Right lobe of liver (tissue), 6 donors: ENCODE measurements around the gene FAM83D. TPM values are rescaled to one million over a fixed set of nuclear protein-coding genes. Genes with fewer than 3 reads are reported as not detected.

Experiments
- ATAC-seq, 4 donors: fragments of 200-7000 bp; cut with Tn5 transposase; one replicate each; pipeline ENCODE4 v1.9.1; 2020; ENCODE audit warnings: mild to moderate bottlenecking in 4 of 4, moderate library complexity in 4 of 4
- DNase-seq, 3 donors: peaks; one replicate each; pipeline ENCODE4 v3.0.0-alpha.2; 2020
- H3K27ac ChIP-seq, 3 donors: fragments of 200-600 bp; one replicate each; pipeline ENCODE4 v1.8.0; 2022
- H3K27me3 ChIP-seq, 2 donors: fragments of 200-600 bp; one replicate each; pipeline ENCODE4 v1.8.0; 2022
- H3K36me3 ChIP-seq, 4 donors: fragments of 200-600 bp; sonication (generic) in 1 of 4; one replicate each; pipeline versions ENCODE4 v1.5.1 to v1.8.0; 2017 to 2022; ENCODE audit warnings: control low read depth in 1 of 4
- H3K4me1 ChIP-seq, 4 donors: fragments of 200-600 bp; sonication (generic) in 1 of 4; one replicate each; pipeline versions ENCODE4 v1.5.1 to v1.8.0; 2017 to 2022; ENCODE audit warnings: control low read depth in 1 of 4
- H3K4me3 ChIP-seq, 3 donors: fragments of 200-600 bp; one replicate each; pipeline ENCODE4 v1.8.0; 2022
- H3K9me3 ChIP-seq, 4 donors: fragments of 200-600 bp; sonication (generic) in 1 of 4; one replicate each; pipeline versions ENCODE4 v1.5.1 to v1.8.0; 2017 to 2022; ENCODE audit warnings: control low read depth in 1 of 4
- POLR2A ChIP-seq: fragments of 450-650 bp; IDR thresholded peaks from one replicate; pipeline ENCODE4 v1.6.1; 2017; ENCODE audit warnings: antibody characterized with exemption, mild to moderate bottlenecking
- WGBS: methylation state at CpG from one replicate; pipeline ENCODE4 v1.1.6; 2018; ENCODE audit warnings: low coverage, low lambda C conversion rate; ENCODE audit not compliant: insufficient coverage; ENCODE audit errors: missing lambda C conversion rate; 5-methylcytosine and 5-hydroxymethylcytosine counted together
- intact Hi-C, 2 donors: fragments of 100-400 bp; cut with DNase I; formaldehyde crosslinking; loops; one replicate each; pipeline versions ENCODE4 v1.11.2 to v1.14.1; 2022
- total RNA-seq, 6 experiments: library from RNA; depleted of rRNA in 2 of 6; stranded (reverse); fragments of >200 nt in 2 of 6; fragmentation: NEBNext Ultra II Directional in 3 of 6; extraction: Animal tissue kit (Norgen Biotek cat#: 25700) in 3 of 6; gene quantifications; one replicate each; pipeline versions ENCODE4 v1.1.0 to v1.2.4, GENCODE V29; 2016 to 2023
- TF ChIP-seq, protein P1 (sequence below), 4 donors: fragments of 200-600 bp in 3 of 4; fragments of 450-650 bp in 1 of 4; IDR thresholded peaks; one replicate each; pipeline versions ENCODE4 v1.5.1 to v1.8.0; 2016 to 2022; ENCODE audit warnings: antibody characterized with exemption in 4 of 4, mild to moderate bottlenecking in 2 of 4
- donor health status: DM: no; HTN: yes; CAD: no.
- donor health status: DM: no; HTN: no; CAD: no.
- donor health status: DM: no; HTN: no; CAD: no.
- donor health status: DM: no; HTN: yes; CAD: no.
- donor health status: DM: no; HTN: yes; CAD: no.

Gene FAM83D
- total RNA-seq, 6 experiments from 2014 or later, result 0.83 to 3.3 (median 1.7) TPM

- H3K9me3 ChIP-seq, result no peaks in the 10 kb centered on the region
- no peak for TF ChIP-seq POLR2A
- TF ChIP-seq, protein P1, sequence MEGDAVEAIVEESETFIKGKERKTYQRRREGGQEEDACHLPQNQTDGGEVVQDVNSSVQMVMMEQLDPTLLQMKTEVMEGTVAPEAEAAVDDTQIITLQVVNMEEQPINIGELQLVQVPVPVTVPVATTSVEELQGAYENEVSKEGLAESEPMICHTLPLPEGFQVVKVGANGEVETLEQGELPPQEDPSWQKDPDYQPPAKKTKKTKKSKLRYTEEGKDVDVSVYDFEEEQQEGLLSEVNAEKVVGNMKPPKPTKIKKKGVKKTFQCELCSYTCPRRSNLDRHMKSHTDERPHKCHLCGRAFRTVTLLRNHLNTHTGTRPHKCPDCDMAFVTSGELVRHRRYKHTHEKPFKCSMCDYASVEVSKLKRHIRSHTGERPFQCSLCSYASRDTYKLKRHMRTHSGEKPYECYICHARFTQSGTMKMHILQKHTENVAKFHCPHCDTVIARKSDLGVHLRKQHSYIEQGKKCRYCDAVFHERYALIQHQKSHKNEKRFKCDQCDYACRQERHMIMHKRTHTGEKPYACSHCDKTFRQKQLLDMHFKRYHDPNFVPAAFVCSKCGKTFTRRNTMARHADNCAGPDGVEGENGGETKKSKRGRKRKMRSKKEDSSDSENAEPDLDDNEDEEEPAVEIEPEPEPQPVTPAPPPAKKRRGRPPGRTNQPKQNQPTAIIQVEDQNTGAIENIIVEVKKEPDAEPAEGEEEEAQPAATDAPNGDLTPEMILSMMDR (IDR thresholded peaks at IDR 0.05), result no peak
- ATAC-seq, result peak in 1 of 4 donors; percentile 15
- no peak overlapping the region for H3K27ac ChIP-seq
- H3K27me3 ChIP-seq, result no peaks in the 10 kb centered on the region
- intact Hi-C loops, result no loop called here
- no peak overlapping the region for H3K4me3 ChIP-seq
- H3K4me1 ChIP-seq, result peaks cover 0 to 2% (median under 1%) of the 10 kb centered on the region in 4 donors
- 92% methylated on average over 6 of the region's 13 CpGs for WGBS
- no peaks in the 10 kb centered on the region for H3K36me3 ChIP-seq
- no peak for DNase-seq
These were observed 18.1 kb upstream of the FAM83D start for GRCh38 chr20:38907918-38908677.

DNA sequence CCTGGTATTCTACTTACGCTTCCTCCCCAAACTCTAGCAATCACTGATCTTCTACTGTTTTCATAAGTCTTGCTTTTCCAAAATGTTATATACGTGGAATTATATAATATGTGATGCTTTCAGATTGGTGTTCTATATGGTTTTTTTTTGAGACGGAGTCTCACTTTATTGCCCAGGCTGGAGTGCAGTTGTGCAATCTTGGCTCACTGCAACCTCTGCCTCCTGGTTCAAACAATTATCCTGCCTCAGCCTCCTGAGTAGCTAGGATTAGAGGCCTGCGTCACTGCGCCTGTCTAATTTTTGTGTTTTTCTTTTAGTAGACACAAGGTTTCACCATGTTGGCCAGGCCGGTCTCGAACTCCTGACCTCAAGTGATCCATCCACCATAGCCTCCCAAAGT, 10.9 kb upstream of the FAM83D start:
- TF ChIP-seq, protein P1 (IDR thresholded peaks at IDR 0.05), result no peak
- no peak for TF ChIP-seq POLR2A
- H3K27ac ChIP-seq, result no peak overlapping the region
- intact Hi-C loops, result no loop called here
- no peaks in the 10 kb centered on the region for H3K36me3 ChIP-seq
- H3K4me1 ChIP-seq, result peaks cover 0 to 13% (median 2%) of the 10 kb centered on the region in 4 donors
- ATAC-seq (no peak), DNase-seq (no peak)
- no peak overlapping the region for H3K4me3 ChIP-seq
- WGBS, result 79% methylated on average over 7 of the region's 7 CpGs
- H3K9me3 ChIP-seq, result no peaks in the 10 kb centered on the region
- H3K27me3 ChIP-seq, result no peaks in the 10 kb centered on the region

GRCh38 chr20:38917657-38918056, 8.6 kb upstream of the FAM83D start:
- Histone ChIP-seq H3K4me3 (no peak overlapping the region), H3K4me1 (peaks cover 0 to 13% (median 2%) of the 10 kb centered on the region in 4 donors), H3K9me3 (no peaks in the 10 kb centered on the region), H3K27me3 (no peaks in the 10 kb centered on the region), H3K27ac (peak overlapping the region in 1 of 3 donors; percentile 2), H3K36me3 (no peaks in the 10 kb centered on the region)
- intact Hi-C loops, result no loop called here
- TF ChIP-seq POLR2A, result no peak
- TF ChIP-seq, protein P1 (IDR thresholded peaks at IDR 0.05), result no peak
- peak in 1 of 3 donors; percentile 50 for DNase-seq
- peak in 1 of 4 donors; percentile 36 for ATAC-seq
- 31% methylated on average over 4 of the region's 4 CpGs for WGBS

DNA sequence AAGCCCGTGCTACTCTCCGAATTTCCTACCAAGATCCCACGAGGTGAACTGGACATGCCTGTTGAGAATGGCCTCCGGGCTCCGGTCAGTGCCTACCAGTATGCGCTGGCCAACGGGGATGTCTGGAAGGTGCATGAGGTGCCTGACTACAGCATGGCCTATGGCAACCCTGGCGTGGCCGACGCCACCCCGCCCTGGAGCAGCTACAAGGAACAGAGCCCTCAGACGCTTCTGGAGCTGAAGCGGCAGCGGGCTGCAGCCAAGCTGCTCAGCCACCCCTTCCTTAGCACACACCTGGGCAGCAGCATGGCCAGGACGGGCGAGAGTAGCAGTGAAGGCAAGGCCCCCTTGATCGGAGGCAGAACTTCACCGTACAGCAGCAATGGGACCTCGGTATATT, 8.0 kb upstream of the FAM83D start:
- 79% methylated on average over 7 of the region's 19 CpGs for WGBS
- TF ChIP-seq POLR2A, result no peak
- TF ChIP-seq, protein P1 (IDR thresholded peaks at IDR 0.05), result no peak
- no peaks in the 10 kb centered on the region for H3K36me3 ChIP-seq
- no peaks in the 10 kb centered on the region for H3K9me3 ChIP-seq
- DNase-seq, result no peak
- H3K27me3 ChIP-seq, result no peaks in the 10 kb centered on the region
- H3K4me1 ChIP-seq, result peaks cover 0 to 10% (median 1%) of the 10 kb centered on the region in 4 donors
- ATAC-seq, result no peak
- H3K27ac ChIP-seq, result peak overlapping the region in 1 of 3 donors; percentile 2
- H3K4me3 ChIP-seq, result no peak overlapping the region
- intact Hi-C loops, result no loop called here
